Fibroblast of lung (primary cell): ENCODE measurements around the gene LDAH. TPM values are rescaled to one million over a fixed set of nuclear protein-coding genes. Genes with fewer than 3 reads are reported as not detected.

Experiments
- DNase-seq, 2 donors: peaks; one replicate each; pipeline versions ENCODE4 v3.0.0 to v3.0.0-alpha.2; 2010; ENCODE audit warnings: low read depth in 2 of 2
- H2AFZ ChIP-seq: 2 replicates; pipeline ENCODE4 v1.5.1; 2012; ENCODE audit warnings: low read length, control low read depth, inconsistent platforms
- H3K27ac ChIP-seq: 2 replicates; pipeline ENCODE4 v1.5.1; 2011; ENCODE audit warnings: low read length, control low read depth; ENCODE audit not compliant: insufficient read depth
- H3K27me3 ChIP-seq: 2 replicates; pipeline ENCODE4 v1.5.1; 2011; ENCODE audit warnings: mild to moderate bottlenecking, low read length; ENCODE audit not compliant: control insufficient read depth, insufficient read depth
- H3K36me3 ChIP-seq: 2 replicates; pipeline ENCODE4 v1.5.1; 2011; ENCODE audit warnings: low read length; ENCODE audit not compliant: control insufficient read depth, insufficient read depth
- H3K4me1 ChIP-seq: 2 replicates; pipeline ENCODE4 v1.5.1; 2011; ENCODE audit warnings: low read length; ENCODE audit not compliant: control insufficient read depth, insufficient read depth; ENCODE audit errors: extremely low read depth
- H3K4me2 ChIP-seq: 2 replicates; pipeline ENCODE4 v1.5.1; 2011; ENCODE audit warnings: low read length, control low read depth; ENCODE audit not compliant: insufficient read depth; ENCODE audit errors: extremely low read depth
- H3K4me3 ChIP-seq, 4 experiments: fragments of 200-600 bp in 1 of 4; sonication (generic) in 1 of 4; replicated peaks in 1 of 4; 2 replicates each; pipeline ENCODE4 v1.5.1; 2011 to 2016; ENCODE audit warnings: low read length in 4 of 4, low read depth in 3 of 4, mild to moderate bottlenecking in 3 of 4, control low read depth in 2 of 4, inconsistent platforms in 1 of 4, mixed read lengths in 1 of 4; ENCODE audit not compliant: insufficient read depth in 1 of 4; ENCODE audit errors: control extremely low read depth in 1 of 4
- H3K79me2 ChIP-seq: 2 replicates; pipeline ENCODE4 v1.5.1; 2012; ENCODE audit warnings: mild to moderate bottlenecking, low read length, inconsistent platforms; ENCODE audit not compliant: control insufficient read depth, insufficient read depth
- H3K9ac ChIP-seq: 2 replicates; pipeline ENCODE4 v1.5.1; 2011; ENCODE audit warnings: mild to moderate bottlenecking, low read length, control low read depth; ENCODE audit not compliant: insufficient read depth
- H3K9me3 ChIP-seq: 2 replicates; pipeline ENCODE4 v1.5.1; 2012; ENCODE audit warnings: low read depth, low read length; ENCODE audit not compliant: control insufficient read depth, insufficient read depth
- H4K20me1 ChIP-seq: 2 replicates; pipeline ENCODE4 v1.5.1; 2011; ENCODE audit warnings: low read length; ENCODE audit not compliant: control insufficient read depth, insufficient read depth; ENCODE audit errors: extremely low read depth
- EZH2 ChIP-seq: IDR thresholded peaks from 2 replicates; pipeline ENCODE4 v1.5.1; 2012; ENCODE audit warnings: low read length, control low read depth, mild to moderate bottlenecking; ENCODE audit errors: missing control alignments
- polyA plus RNA-seq, 2 donors: library from polyadenylated mRNA; depleted of rRNA in 1 of 2; stranded (reverse) in 1 of 2; unstranded in 1 of 2; fragments of >200 nt; gene quantifications; 2 replicates each; pipeline ENCODE4 v1.2.1, GENCODE V29; 2011 to 2012; ENCODE audit warnings: missing spikeins in 1 of 2
- total RNA-seq: library from RNA; depleted of rRNA; stranded (reverse); fragments of >200 nt; gene quantifications from 2 replicates; pipeline ENCODE4 v1.2.1, GENCODE V29; 2014
- TF ChIP-seq, protein P1 (sequence below), 2 donors: IDR thresholded peaks in 1 of 2; conservative IDR thresholded peaks in 1 of 2; 1 replicate in 1 of 2; 2 replicates in 1 of 2; pipeline ENCODE4 v1.5.1; 2011 to 2012; ENCODE audit warnings: low read length in 2 of 2, control low read depth in 1 of 2, inconsistent platforms in 1 of 2, low read depth in 1 of 2, mild to moderate bottlenecking in 1 of 2

Gene LDAH
- total and polyA plus RNA-seq, 2 donors (not counting 1 experiment from before 2014, with no cell fraction given): 20.5 to 22.8 TPM

- no peak overlapping the region for H3K9ac ChIP-seq
- no peak overlapping the region for H3K4me2 ChIP-seq
- TF ChIP-seq, protein P1, sequence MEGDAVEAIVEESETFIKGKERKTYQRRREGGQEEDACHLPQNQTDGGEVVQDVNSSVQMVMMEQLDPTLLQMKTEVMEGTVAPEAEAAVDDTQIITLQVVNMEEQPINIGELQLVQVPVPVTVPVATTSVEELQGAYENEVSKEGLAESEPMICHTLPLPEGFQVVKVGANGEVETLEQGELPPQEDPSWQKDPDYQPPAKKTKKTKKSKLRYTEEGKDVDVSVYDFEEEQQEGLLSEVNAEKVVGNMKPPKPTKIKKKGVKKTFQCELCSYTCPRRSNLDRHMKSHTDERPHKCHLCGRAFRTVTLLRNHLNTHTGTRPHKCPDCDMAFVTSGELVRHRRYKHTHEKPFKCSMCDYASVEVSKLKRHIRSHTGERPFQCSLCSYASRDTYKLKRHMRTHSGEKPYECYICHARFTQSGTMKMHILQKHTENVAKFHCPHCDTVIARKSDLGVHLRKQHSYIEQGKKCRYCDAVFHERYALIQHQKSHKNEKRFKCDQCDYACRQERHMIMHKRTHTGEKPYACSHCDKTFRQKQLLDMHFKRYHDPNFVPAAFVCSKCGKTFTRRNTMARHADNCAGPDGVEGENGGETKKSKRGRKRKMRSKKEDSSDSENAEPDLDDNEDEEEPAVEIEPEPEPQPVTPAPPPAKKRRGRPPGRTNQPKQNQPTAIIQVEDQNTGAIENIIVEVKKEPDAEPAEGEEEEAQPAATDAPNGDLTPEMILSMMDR (conservative IDR thresholded peaks at IDR 0.05 in 1 of 2, IDR thresholded peaks at IDR 0.05 in 1 of 2; ENCODE audit: low read depth in 1 of 2, low read length in 2 of 2): no peak
- no peak for TF ChIP-seq EZH2
- H3K9me3 ChIP-seq: no peaks in the 10 kb centered on the region
- no peaks in the 10 kb centered on the region for H3K79me2 ChIP-seq
- no peaks in the 10 kb centered on the region for H3K36me3 ChIP-seq
- H3K4me1 ChIP-seq: peaks cover 7% of the 10 kb centered on the region
- H3K27ac ChIP-seq: peak overlapping the region; percentile 16
- H2AFZ ChIP-seq: no peak overlapping the region
- H3K4me3 ChIP-seq: no peak overlapping the region
- DNase-seq: no peak
- H3K27me3 ChIP-seq: peaks cover 36% of the 10 kb centered on the region
- H4K20me1 ChIP-seq: no peaks in the 10 kb centered on the region
These were observed 148.5 kb downstream of the LDAH start for GRCh38 chr2:20674309-20674965.

DNA sequence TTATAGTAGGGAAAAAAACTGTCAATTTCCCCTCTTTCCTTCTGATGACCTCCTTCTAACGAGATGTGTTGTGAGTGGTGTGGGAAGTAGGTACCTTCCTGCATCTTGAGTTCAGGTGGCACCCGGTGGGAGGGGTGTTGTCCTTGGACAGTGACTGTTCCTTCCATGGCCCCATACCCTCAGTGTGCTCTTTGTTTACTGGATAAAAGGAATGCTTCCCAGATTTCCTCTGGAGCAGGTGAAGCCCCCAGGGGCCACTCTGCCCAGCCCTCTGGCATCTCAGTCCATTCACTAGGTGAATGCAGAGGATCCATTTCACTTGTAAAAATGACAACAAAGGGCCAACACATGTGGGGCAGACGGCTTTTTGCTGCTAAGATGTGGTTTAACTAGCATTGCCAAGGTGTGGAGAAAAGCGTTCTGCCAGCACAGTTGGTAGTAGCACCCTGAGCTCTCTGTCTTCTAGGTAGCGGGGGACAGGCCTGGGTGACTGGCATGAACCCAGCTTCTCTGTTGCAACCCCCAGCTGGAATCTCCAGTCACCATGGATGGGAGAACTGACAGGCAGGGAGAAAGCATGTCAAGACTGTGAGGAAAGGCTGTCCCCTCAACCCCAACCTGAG is 149.1 kb downstream of the LDAH start:
- Histone ChIP-seq H3K79me2 (no peaks in the 10 kb centered on the region), H3K9me3 (no peaks in the 10 kb centered on the region), H2AFZ (no peak overlapping the region), H3K27me3 (peaks cover 41% of the 10 kb centered on the region), H4K20me1 (no peaks in the 10 kb centered on the region), H3K4me2 (no peak overlapping the region), H3K4me1 (peaks cover 7% of the 10 kb centered on the region), H3K4me3 (no peak overlapping the region), H3K36me3 (no peaks in the 10 kb centered on the region), H3K9ac (no peak overlapping the region), H3K27ac (no peak overlapping the region)
- no peak for TF ChIP-seq EZH2
- TF ChIP-seq, protein P1 (conservative IDR thresholded peaks at IDR 0.05 in 1 of 2, IDR thresholded peaks at IDR 0.05 in 1 of 2; ENCODE audit: low read depth in 1 of 2, low read length in 2 of 2): no peak
- no peak for DNase-seq

GRCh38 chr2:20672201-20672951 is 150.5 kb downstream of the LDAH start:
- no peaks in the 10 kb centered on the region for H4K20me1 ChIP-seq
- peak; percentile 33 for TF ChIP-seq EZH2
- TF ChIP-seq, protein P1 (conservative IDR thresholded peaks at IDR 0.05 in 1 of 2, IDR thresholded peaks at IDR 0.05 in 1 of 2; ENCODE audit: low read depth in 1 of 2, low read length in 2 of 2): no peak
- no peaks in the 10 kb centered on the region for H3K36me3 ChIP-seq
- no peak overlapping the region for H3K4me2 ChIP-seq
- H3K27me3 ChIP-seq: peaks cover 56% of the 10 kb centered on the region
- no peak overlapping the region for H2AFZ ChIP-seq
- no peaks in the 10 kb centered on the region for H3K79me2 ChIP-seq
- no peak overlapping the region for H3K4me3 ChIP-seq
- no peak overlapping the region for H3K9ac ChIP-seq
- H3K4me1 ChIP-seq: peaks cover 7% of the 10 kb centered on the region
- H3K9me3 ChIP-seq: no peaks in the 10 kb centered on the region
- DNase-seq: no peak
- H3K27ac ChIP-seq: no peak overlapping the region
